ENCODE measurements around the gene PDK1. TPM values are rescaled to one million over a fixed set of nuclear protein-coding genes. Genes with fewer than 3 reads are reported as not detected.

Gene PDK1
- total RNA-seq, 2 donors from 2014 or later, result 8.0 to 17.5 TPM

DNA sequence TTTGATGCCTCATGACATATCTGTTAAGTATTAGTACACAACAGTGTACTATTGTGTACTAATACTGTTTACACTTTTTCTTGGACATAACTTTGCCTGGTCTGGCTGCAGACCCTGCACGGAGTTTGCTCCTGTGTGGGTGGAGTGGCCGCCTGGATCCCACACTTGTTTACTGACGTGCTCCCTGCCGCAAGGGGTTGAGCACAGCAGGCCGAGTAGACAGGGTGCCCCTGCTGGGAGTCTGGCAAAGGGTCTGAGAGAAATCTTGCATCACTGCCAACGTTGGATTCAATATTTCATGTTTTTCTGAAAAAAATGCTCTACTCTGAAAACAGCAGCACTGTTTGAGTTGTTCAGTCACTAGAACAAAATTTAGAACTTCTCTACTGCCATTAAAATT lies 59.0 kb downstream of the PDK1 start:
- no peaks in the 10 kb centered on the region for H3K9me3 ChIP-seq
- DNase-seq (no peak), ATAC-seq (no peak)
- H3K4me3 ChIP-seq, result no peak overlapping the region
- TF ChIP-seq, protein P1, sequence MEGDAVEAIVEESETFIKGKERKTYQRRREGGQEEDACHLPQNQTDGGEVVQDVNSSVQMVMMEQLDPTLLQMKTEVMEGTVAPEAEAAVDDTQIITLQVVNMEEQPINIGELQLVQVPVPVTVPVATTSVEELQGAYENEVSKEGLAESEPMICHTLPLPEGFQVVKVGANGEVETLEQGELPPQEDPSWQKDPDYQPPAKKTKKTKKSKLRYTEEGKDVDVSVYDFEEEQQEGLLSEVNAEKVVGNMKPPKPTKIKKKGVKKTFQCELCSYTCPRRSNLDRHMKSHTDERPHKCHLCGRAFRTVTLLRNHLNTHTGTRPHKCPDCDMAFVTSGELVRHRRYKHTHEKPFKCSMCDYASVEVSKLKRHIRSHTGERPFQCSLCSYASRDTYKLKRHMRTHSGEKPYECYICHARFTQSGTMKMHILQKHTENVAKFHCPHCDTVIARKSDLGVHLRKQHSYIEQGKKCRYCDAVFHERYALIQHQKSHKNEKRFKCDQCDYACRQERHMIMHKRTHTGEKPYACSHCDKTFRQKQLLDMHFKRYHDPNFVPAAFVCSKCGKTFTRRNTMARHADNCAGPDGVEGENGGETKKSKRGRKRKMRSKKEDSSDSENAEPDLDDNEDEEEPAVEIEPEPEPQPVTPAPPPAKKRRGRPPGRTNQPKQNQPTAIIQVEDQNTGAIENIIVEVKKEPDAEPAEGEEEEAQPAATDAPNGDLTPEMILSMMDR (IDR thresholded peaks at IDR 0.05), result no peak
- no peak for TF ChIP-seq POLR2A (IDR thresholded peaks at IDR 0.05)
- H3K4me1 ChIP-seq, result no peaks in the 10 kb centered on the region
- no peaks in the 10 kb centered on the region for H3K27me3 ChIP-seq
- no peak overlapping the region for H3K27ac ChIP-seq
- no peaks in the 10 kb centered on the region for H3K36me3 ChIP-seq (replicated peaks in 1 of 2; ENCODE audit: insufficient read depth in 1 of 2, low read depth in 2 of 2)
- intact Hi-C loops (cut with DNase I), result no loop called here
- WGBS, 2 donors, result 88 to 94% methylated on average over 5 to 6 of the region's 6 CpGs

DNA sequence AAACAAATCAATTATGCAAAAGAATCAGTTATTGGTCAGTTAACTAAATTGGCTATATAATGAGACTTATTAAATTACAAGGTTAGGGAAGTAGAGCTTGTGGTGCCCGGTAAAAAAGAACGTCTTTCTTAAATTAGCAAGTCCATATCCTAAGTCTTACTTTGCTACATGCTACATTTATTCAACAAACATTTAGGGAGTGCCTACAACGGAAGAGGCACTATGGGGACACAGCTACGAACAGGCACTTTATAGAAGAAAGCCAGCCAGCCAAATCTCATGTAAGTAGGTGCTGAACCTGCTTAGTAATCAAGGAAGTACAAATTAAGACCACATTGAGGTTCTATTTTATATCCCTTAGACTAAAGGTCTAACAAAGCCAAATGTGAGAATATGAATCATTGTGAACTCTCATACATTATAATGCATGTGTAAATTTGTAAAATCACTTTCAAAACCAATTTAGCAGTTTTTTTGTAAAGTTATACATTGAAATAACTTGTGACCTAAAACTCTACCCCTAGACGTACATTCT lies 59.9 kb downstream of the PDK1 start:
- Histone ChIP-seq H3K4me1 (no peaks in the 10 kb centered on the region), H3K27me3 (no peaks in the 10 kb centered on the region), H3K4me3 (no peak overlapping the region), H3K36me3 (replicated peaks in 1 of 2; ENCODE audit: insufficient read depth in 1 of 2, low read depth in 2 of 2) (no peaks in the 10 kb centered on the region), H3K27ac (no peak overlapping the region), H3K9me3 (no peaks in the 10 kb centered on the region)
- WGBS, 2 donors, result 73 to 81% methylated on average over 5 of the region's 5 CpGs
- ATAC-seq (no peak), DNase-seq (no peak)
- intact Hi-C loops (cut with DNase I), result no loop called here
- TF ChIP-seq POLR2A (IDR thresholded peaks at IDR 0.05), result no peak

DNA sequence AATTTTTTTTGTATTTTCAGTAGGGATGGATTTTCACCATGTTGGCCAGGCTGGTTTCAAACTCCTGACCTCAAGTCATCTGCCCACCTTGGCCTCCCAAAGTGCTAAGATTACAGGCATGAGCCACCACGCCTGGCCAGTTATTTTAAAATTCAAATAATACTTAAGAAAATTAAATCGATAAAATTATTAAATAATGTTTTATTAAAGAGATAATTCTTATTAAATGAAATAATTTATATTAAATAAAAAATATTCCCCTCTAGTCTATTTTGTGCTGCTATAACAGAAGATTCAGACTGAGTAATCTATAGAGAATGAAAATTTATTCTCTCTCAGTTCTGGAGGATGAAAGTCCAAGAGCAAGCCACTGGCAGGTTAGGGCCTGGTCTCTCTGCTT lies 61.2 kb downstream of the PDK1 start:
- no peak for TF ChIP-seq POLR2A (IDR thresholded peaks at IDR 0.05)
- TF ChIP-seq, protein P1 (IDR thresholded peaks at IDR 0.05), result no peak
- WGBS, 2 donors, result 89 to 97% methylated on average over 2 of the region's 2 CpGs
- no peak for ATAC-seq

DNA sequence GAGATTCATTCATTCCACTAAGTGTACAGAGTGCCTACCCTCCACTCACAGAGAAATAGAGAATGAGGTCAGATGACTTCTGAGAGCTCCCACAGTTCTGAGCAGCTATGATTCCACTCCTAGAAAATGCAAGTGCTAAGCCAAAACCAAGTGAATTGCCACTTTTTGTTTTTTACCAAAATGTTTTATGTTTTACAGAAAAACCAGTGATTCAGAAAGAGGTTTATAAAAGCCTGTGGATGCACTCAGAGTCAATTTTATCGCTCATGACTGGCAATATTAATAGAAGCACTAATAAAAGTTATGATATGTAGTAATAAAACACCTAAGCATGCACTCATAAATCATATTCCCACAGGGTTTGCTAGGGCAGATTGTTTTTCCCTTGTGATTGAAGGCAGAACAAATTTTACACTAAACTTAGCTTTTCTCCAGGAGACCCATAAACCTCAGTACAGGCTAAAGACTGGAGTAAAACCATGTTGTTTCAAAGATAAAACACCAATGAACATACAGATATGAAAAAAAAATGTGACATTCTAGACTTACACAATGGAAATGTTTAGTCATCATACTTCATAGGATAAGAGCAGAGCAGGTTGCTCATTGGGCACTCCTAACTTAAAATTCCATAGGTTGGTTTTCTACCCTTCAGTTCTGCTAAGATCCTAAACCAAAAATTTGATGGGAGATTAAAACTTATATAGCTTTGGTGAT lies 67.5 kb downstream of the PDK1 start:
- Histone ChIP-seq H3K9me3 (no peaks in the 10 kb centered on the region), H3K4me1 (no peaks in the 10 kb centered on the region), H3K4me3 (no peak overlapping the region), H3K27ac (no peak overlapping the region), H3K27me3 (no peaks in the 10 kb centered on the region), H3K36me3 (replicated peaks in 1 of 2; ENCODE audit: insufficient read depth in 1 of 2, low read depth in 2 of 2) (no peaks in the 10 kb centered on the region)
- TF ChIP-seq POLR2A (IDR thresholded peaks at IDR 0.05), result no peak
- TF ChIP-seq, protein P1 (IDR thresholded peaks at IDR 0.05), result no peak
- intact Hi-C loops (cut with DNase I), result no loop called here
- WGBS, 2 donors, result 86 to 89% methylated on average over 1 of the region's 1 CpG
- DNase-seq, result no peak
- no peak for ATAC-seq

More for the DNA sequence above, 61.2 kb downstream of the PDK1 start:
- Histone ChIP-seq H3K27ac (no peak overlapping the region), H3K9me3 (no peaks in the 10 kb centered on the region), H3K27me3 (no peaks in the 10 kb centered on the region), H3K4me1 (no peaks in the 10 kb centered on the region), H3K4me3 (no peak overlapping the region), H3K36me3 (replicated peaks in 1 of 2; ENCODE audit: insufficient read depth in 1 of 2, low read depth in 2 of 2) (no peaks in the 10 kb centered on the region)
- no peak for DNase-seq
- intact Hi-C loops (cut with DNase I), result no loop called here

DNA sequence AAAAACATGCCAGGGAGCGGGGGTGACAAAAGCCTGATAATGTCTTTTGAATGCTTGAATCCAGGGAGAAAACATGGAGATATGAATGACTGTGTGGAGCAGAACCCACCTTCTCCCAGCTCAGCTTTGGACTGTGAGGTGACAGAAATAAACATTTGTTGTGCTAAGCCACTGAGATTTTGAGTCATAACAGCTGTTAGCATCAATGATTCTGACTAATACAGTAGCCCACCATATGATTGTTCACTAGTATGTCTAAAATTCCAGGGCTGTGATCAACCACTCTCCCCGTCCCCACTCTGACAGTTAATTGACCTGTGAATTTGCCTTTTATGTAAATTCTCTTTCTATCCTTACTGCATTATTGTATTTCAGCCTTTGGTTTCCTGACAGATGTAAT lies 69.1 kb downstream of the PDK1 start:
- Histone ChIP-seq H3K9me3 (no peaks in the 10 kb centered on the region), H3K4me3 (no peak overlapping the region), H3K4me1 (no peaks in the 10 kb centered on the region), H3K27ac (no peak overlapping the region), H3K27me3 (no peaks in the 10 kb centered on the region), H3K36me3 (replicated peaks in 1 of 2; ENCODE audit: insufficient read depth in 1 of 2, low read depth in 2 of 2) (no peaks in the 10 kb centered on the region)
- ATAC-seq (no peak), DNase-seq (no peak)
- TF ChIP-seq, protein P1 (IDR thresholded peaks at IDR 0.05), result no peak
- no peak for TF ChIP-seq POLR2A (IDR thresholded peaks at IDR 0.05)
- WGBS, 2 donors, result 85 to 100% methylated on average over 2 of the region's 2 CpGs
- intact Hi-C loops (cut with DNase I), result no loop called here
